ENCODE data around the gene GNL1. TPM values are rescaled to one million over a fixed set of nuclear protein-coding genes. Genes with fewer than 3 reads are reported as not detected.
A peak's percentile ranks its signal among the peaks of the same experiment; 100 is the strongest.

Gene GNL1
- total RNA-seq, 1 donor from 2014 or later = 71.0 TPM

DNA sequence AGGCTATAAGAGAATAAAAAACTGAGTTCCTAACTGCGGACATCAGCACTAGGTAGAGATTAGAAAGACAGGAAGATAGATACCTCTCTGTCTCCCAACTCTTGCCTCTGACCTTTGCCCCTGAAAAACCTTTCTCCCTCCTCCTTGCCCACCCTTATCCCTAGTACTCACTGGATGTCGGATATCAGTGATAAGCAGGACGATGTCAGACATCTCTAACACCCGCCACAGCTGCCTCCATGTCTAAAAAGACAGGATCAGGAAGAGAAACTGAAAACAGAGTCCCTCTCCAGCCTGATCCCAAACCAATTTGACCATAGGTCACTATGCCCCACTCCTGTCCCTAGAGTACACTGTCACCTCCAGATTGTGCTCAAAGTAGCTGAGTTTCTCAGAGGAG lies 1.9 kb downstream of the GNL1 start:
- peak overlapping the region; percentile 93 for H3K4me3 Mint-ChIP-seq
- no peaks in the 10 kb centered on the region for H3K27me3 Mint-ChIP-seq (ENCODE audit: low read depth)
- no peak for DNase-seq (ENCODE audit: low read depth, low spot score)
- H3K4me1 Mint-ChIP-seq = peaks cover 32% of the 10 kb centered on the region
- H3K9me3 Mint-ChIP-seq = no peaks in the 10 kb centered on the region
- peaks cover 2% of the 10 kb centered on the region for H3K36me3 Mint-ChIP-seq (ENCODE audit: low read depth)
- H3K27ac Mint-ChIP-seq (ENCODE audit: unreplicated experiment) = no peak overlapping the region
- TF ChIP-seq, protein P1, sequence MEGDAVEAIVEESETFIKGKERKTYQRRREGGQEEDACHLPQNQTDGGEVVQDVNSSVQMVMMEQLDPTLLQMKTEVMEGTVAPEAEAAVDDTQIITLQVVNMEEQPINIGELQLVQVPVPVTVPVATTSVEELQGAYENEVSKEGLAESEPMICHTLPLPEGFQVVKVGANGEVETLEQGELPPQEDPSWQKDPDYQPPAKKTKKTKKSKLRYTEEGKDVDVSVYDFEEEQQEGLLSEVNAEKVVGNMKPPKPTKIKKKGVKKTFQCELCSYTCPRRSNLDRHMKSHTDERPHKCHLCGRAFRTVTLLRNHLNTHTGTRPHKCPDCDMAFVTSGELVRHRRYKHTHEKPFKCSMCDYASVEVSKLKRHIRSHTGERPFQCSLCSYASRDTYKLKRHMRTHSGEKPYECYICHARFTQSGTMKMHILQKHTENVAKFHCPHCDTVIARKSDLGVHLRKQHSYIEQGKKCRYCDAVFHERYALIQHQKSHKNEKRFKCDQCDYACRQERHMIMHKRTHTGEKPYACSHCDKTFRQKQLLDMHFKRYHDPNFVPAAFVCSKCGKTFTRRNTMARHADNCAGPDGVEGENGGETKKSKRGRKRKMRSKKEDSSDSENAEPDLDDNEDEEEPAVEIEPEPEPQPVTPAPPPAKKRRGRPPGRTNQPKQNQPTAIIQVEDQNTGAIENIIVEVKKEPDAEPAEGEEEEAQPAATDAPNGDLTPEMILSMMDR (conservative IDR thresholded peaks at IDR 0.05) = no peak

DNA sequence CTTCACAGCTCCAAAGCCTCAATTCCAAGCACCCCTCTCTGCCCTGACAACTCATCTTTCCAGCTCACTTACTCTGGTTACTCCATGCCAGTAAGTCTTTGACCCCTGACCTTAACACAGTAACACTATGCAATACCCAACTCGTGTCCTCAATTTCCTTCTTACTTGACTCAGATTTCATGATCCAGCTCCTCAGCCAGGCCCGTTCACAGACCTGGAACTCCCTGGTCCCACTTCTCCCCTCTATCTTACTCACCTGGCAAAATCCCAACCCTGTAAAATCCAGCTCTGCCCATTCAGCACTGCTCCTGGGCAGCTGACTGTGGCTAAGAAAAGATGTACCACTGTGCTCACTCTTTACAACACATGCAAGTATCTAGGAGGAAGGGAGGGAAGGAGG lies 7.9 kb downstream of the GNL1 start:
- peaks cover 4% of the 10 kb centered on the region for H3K36me3 Mint-ChIP-seq (ENCODE audit: low read depth)

DNA sequence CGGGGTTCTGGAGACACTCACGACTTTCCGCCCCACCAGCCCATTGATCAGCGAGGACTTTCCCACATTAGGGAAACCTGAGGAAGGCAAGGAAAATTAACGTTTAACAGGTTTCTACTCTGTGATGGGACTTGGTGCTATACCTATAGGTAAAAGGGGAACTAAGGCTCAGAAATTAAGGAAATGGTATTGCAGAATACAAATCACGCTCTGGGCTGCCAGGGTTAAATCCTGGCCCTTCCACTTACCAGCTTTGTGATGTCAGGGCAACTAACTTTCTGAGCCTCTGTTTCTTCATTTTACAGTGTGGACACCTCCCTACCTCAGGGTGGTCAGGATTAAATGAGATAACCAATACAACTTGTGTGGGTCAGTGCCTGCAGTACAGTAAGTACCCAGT lies 8.8 kb downstream of the GNL1 start:
- no peaks in the 10 kb centered on the region for H3K9me3 Mint-ChIP-seq
- no peak overlapping the region for H3K4me3 Mint-ChIP-seq
- peaks cover 11% of the 10 kb centered on the region for H3K4me1 Mint-ChIP-seq
- peaks cover 4% of the 10 kb centered on the region for H3K36me3 Mint-ChIP-seq (ENCODE audit: low read depth)
- H3K27me3 Mint-ChIP-seq (ENCODE audit: low read depth) = peaks cover 8% of the 10 kb centered on the region
- no peak overlapping the region for H3K27ac Mint-ChIP-seq (ENCODE audit: unreplicated experiment)
- no peak for DNase-seq (ENCODE audit: low read depth, low spot score)
- TF ChIP-seq, protein P1 (conservative IDR thresholded peaks at IDR 0.05) = no peak

More for the DNA sequence above, 7.9 kb downstream of the GNL1 start:
- H3K9me3 Mint-ChIP-seq = no peaks in the 10 kb centered on the region
- H3K27me3 Mint-ChIP-seq (ENCODE audit: low read depth) = no peaks in the 10 kb centered on the region
- H3K27ac Mint-ChIP-seq (ENCODE audit: unreplicated experiment) = no peak overlapping the region
- TF ChIP-seq, protein P1 (conservative IDR thresholded peaks at IDR 0.05) = no peak
- no peak overlapping the region for H3K4me3 Mint-ChIP-seq
- DNase-seq (ENCODE audit: low read depth, low spot score) = no peak
- peaks cover 5% of the 10 kb centered on the region for H3K4me1 Mint-ChIP-seq

GRCh38 chr6:30544666-30545272 lies 11.5 kb downstream of the GNL1 start:
- Mint-ChIP-seq H3K27me3 (ENCODE audit: low read depth) (peaks cover 18% of the 10 kb centered on the region), H3K4me1 (peaks cover 22% of the 10 kb centered on the region), H3K4me3 (peak overlapping the region; percentile 2), H3K9me3 (no peaks in the 10 kb centered on the region), H3K27ac (ENCODE audit: unreplicated experiment) (no peak overlapping the region), H3K36me3 (ENCODE audit: low read depth) (peaks cover 4% of the 10 kb centered on the region)
- TF ChIP-seq, protein P1 (conservative IDR thresholded peaks at IDR 0.05) = peak; percentile 78
- DNase-seq (ENCODE audit: low read depth, low spot score) = no peak

GRCh38 chr6:30543821-30544220 lies 12.5 kb downstream of the GNL1 start:
- TF ChIP-seq, protein P1 (conservative IDR thresholded peaks at IDR 0.05) = no peak
- DNase-seq (ENCODE audit: low read depth, low spot score) = no peak
- Mint-ChIP-seq H3K27ac (ENCODE audit: unreplicated experiment) (no peak overlapping the region), H3K9me3 (no peaks in the 10 kb centered on the region), H3K4me1 (peaks cover 22% of the 10 kb centered on the region), H3K36me3 (ENCODE audit: low read depth) (peaks cover 4% of the 10 kb centered on the region), H3K4me3 (no peak overlapping the region), H3K27me3 (ENCODE audit: low read depth) (peaks cover 18% of the 10 kb centered on the region)

Measured in neural crest cell (in vitro differentiated cells).